ENCODE measurements around the gene KCTD13.

GRCh38 chr16:29906520-29907244 lies 19.3 kb downstream of the KCTD13 start:
- TF ChIP-seq CTCF (tag by site-specific recombination; IDR thresholded peaks at IDR 0.05) (no peak), ZBTB49 (tag by site-specific recombination; IDR thresholded peaks at IDR 0.05; ENCODE audit: low read depth) (no peak), ZNF23 (tag by site-specific recombination; IDR thresholded peaks at IDR 0.05; ENCODE audit: borderline replicate concordance) (no peak), SP3 (tag by site-specific recombination; IDR thresholded peaks at IDR 0.05) (no peak)
